Ecto neural progenitor cell (in vitro differentiated cells): ENCODE results near the gene HACD1.
A peak's percentile ranks its signal among the peaks of the same experiment; 100 is the strongest.

Experiments
- DNase-seq: peaks from one replicate; pipeline ENCODE4 v3.0.0-alpha.2; 2018; ENCODE audit warnings: low spot score

Gene HACD1

GRCh38 chr10:17580885-17581284, 36.3 kb downstream of the HACD1 start:
- no peak for DNase-seq

- no peak for DNase-seq
These were observed 38.6 kb downstream of the HACD1 start for GRCh38 chr10:17578603-17579002.

- DNase-seq: no peak
These were observed 40.4 kb downstream of the HACD1 start for GRCh38 chr10:17576768-17577167.

GRCh38 chr10:17564911-17565310, 52.3 kb downstream of the HACD1 start:
- no peak for DNase-seq

- DNase-seq: no peak
These were observed 53.7 kb downstream of the HACD1 start for GRCh38 chr10:17563452-17563851.

- no peak for DNase-seq
These were observed 54.6 kb downstream of the HACD1 start for GRCh38 chr10:17562614-17563013.

GRCh38 chr10:17561111-17561510, 56.1 kb downstream of the HACD1 start:
- no peak for DNase-seq

- no peak for DNase-seq
These were observed 59.7 kb downstream of the HACD1 start for GRCh38 chr10:17557459-17557858.

- no peak for DNase-seq
These were observed 68.4 kb downstream of the HACD1 start for GRCh38 chr10:17548770-17549169.

- no peak for DNase-seq
These were observed 69.0 kb downstream of the HACD1 start for GRCh38 chr10:17548162-17548561.

- DNase-seq: peak; percentile 47
These were observed 70.1 kb downstream of the HACD1 start for GRCh38 chr10:17547060-17547459.

GRCh38 chr10:17544465-17544864, 72.7 kb downstream of the HACD1 start:
- no peak for DNase-seq
